HEK293 (cell line): ENCODE results near the gene SLCO4A1.

ENCODE experiments used
- CTCF ChIA-PET: fragments of 350-600 bp; formaldehyde crosslinking; extraction: SDS; loops from one replicate; lab custom pipeline; 2021; ENCODE audit warnings: antibody characterized with exemption; lab: Yijun Ruan, JAX
- POLR2A ChIA-PET: fragments of 300-600 bp; formaldehyde crosslinking; extraction: SDS; loops from one replicate; lab custom pipeline; 2020; ENCODE audit warnings: antibody characterized with exemption, inconsistent platforms; lab: Yijun Ruan, JAX
- H3K27ac ChIP-seq: fragments of 200-500 bp; sonication (Bioruptor generic); 2 replicates; pipeline ENCODE4 v1.5.1; 2014; ENCODE audit warnings: low read depth, low read length, control low read depth, inconsistent platforms; ENCODE audit errors: extremely low read depth
- H3K36me3 ChIP-seq, 2 experiments: fragments of 200-500 bp in 1 of 2; sonication (Bioruptor generic) in 1 of 2; 1 replicate in 1 of 2; 2 replicates in 1 of 2; pipeline ENCODE4 v1.5.1; 2014 to 2017; ENCODE audit warnings: inconsistent platforms in 2 of 2, low read length in 2 of 2; ENCODE audit not compliant: control insufficient read depth in 2 of 2, insufficient read depth in 1 of 2
- H3K4me1 ChIP-seq: fragments of 200-500 bp; sonication (Bioruptor generic); 2 replicates; pipeline ENCODE4 v1.5.1; 2014; ENCODE audit warnings: mild to moderate bottlenecking, low read length, inconsistent platforms; ENCODE audit not compliant: control insufficient read depth, insufficient read depth
- H3K4me3 ChIP-seq: 2 replicates; pipeline ENCODE4 v1.5.1; 2011; ENCODE audit warnings: low read depth, mild to moderate bottlenecking, control low read depth, low read length, moderate library complexity
- H3K9me3 ChIP-seq: fragments of 200-500 bp; sonication (Bioruptor generic); 2 replicates; pipeline ENCODE4 v1.5.1; 2014; ENCODE audit warnings: low read depth, low read length, inconsistent platforms; ENCODE audit not compliant: control insufficient read depth, insufficient read depth
- GLI2 ChIP-seq: fragments of 450-650 bp; formaldehyde crosslinking; IDR thresholded peaks from 2 replicates; pipeline ENCODE4; 2017; ENCODE audit warnings: missing biosample characterization, missing genetic modification characterization, low read depth, borderline replicate concordance
- GLIS1 ChIP-seq: fragments of 450-650 bp; formaldehyde crosslinking; IDR thresholded peaks from 2 replicates; pipeline ENCODE4 v1.5.1; 2016; ENCODE audit warnings: missing biosample characterization, missing genetic modification characterization
- HOXC10 ChIP-seq: sonication (generic); formaldehyde crosslinking; IDR thresholded peaks from 2 replicates; pipeline ENCODE4 v1.8.1; 2023; ENCODE audit warnings: mild to moderate bottlenecking, missing genetic modification reagents
- MYNN ChIP-seq: fragments of 450-650 bp; formaldehyde crosslinking; IDR thresholded peaks from 2 replicates; pipeline ENCODE4 v1.5.1; 2016; ENCODE audit warnings: missing biosample characterization, missing genetic modification characterization, borderline replicate concordance
- SCRT2 ChIP-seq: fragments of 450-650 bp; formaldehyde crosslinking; IDR thresholded peaks from 2 replicates; pipeline ENCODE4 v1.5.1; 2016; ENCODE audit warnings: missing biosample characterization, missing genetic modification characterization
- YY1 ChIP-seq: fragments of 450-650 bp; formaldehyde crosslinking; IDR thresholded peaks from 2 replicates; pipeline ENCODE4 v1.5.1; 2018; ENCODE audit warnings: missing biosample characterization, missing genetic modification characterization
- ZBTB17 ChIP-seq: fragments of 450-650 bp; formaldehyde crosslinking; IDR thresholded peaks from 2 replicates; pipeline ENCODE4 v1.5.1; 2016; ENCODE audit warnings: missing biosample characterization, missing genetic modification characterization
- ZBTB20 ChIP-seq: fragments of 450-650 bp; formaldehyde crosslinking; IDR thresholded peaks from 2 replicates; pipeline ENCODE4 v1.5.1; 2016; ENCODE audit warnings: missing biosample characterization, missing genetic modification characterization
- ZBTB48 ChIP-seq: fragments of 450-650 bp; formaldehyde crosslinking; IDR thresholded peaks from 2 replicates; pipeline ENCODE4 v1.5.1; 2016; ENCODE audit warnings: missing biosample characterization, missing genetic modification characterization
- ZEB2 ChIP-seq: fragments of 450-650 bp; formaldehyde crosslinking; IDR thresholded peaks from 2 replicates; pipeline ENCODE4 v1.5.1; 2016; ENCODE audit warnings: missing biosample characterization, missing genetic modification characterization
- ZIC2 ChIP-seq: fragments of 450-650 bp; formaldehyde crosslinking; IDR thresholded peaks from 2 replicates; pipeline ENCODE4 v1.5.1; 2016; ENCODE audit warnings: missing biosample characterization, missing genetic modification characterization
- ZNF112 ChIP-seq: fragments of 450-650 bp; formaldehyde crosslinking; IDR thresholded peaks from 2 replicates; pipeline ENCODE4 v1.5.0; 2017; ENCODE audit warnings: missing biosample characterization, missing genetic modification characterization
- ZNF121 ChIP-seq: fragments of 450-650 bp; formaldehyde crosslinking; IDR thresholded peaks from 2 replicates; pipeline ENCODE4 v1.5.1; 2016; ENCODE audit warnings: missing biosample characterization, missing genetic modification characterization
- ZNF174 ChIP-seq: fragments of 450-650 bp; formaldehyde crosslinking; IDR thresholded peaks from 2 replicates; pipeline ENCODE4 v1.5.0; 2017; ENCODE audit warnings: missing biosample characterization, mild to moderate bottlenecking, missing genetic modification characterization
- ZNF302 ChIP-seq: fragments of 450-650 bp; formaldehyde crosslinking; IDR thresholded peaks from 2 replicates; pipeline ENCODE4 v1.5.1; 2016; ENCODE audit warnings: missing biosample characterization, missing genetic modification characterization, low read depth
- ZNF473 ChIP-seq: fragments of 450-650 bp; formaldehyde crosslinking; IDR thresholded peaks from 2 replicates; pipeline ENCODE4 v1.5.1; 2017; ENCODE audit warnings: missing biosample characterization, missing genetic modification characterization
- ZNF629 ChIP-seq: fragments of 450-650 bp; formaldehyde crosslinking; IDR thresholded peaks from 2 replicates; pipeline ENCODE4 v1.5.1; 2017; ENCODE audit warnings: missing biosample characterization, missing genetic modification characterization
- ZNF777 ChIP-seq: fragments of 450-650 bp; formaldehyde crosslinking; IDR thresholded peaks from 2 replicates; pipeline ENCODE4 v1.5.1; 2017; ENCODE audit warnings: missing biosample characterization, missing genetic modification characterization, borderline replicate concordance
- ZNF791 ChIP-seq: fragments of 450-650 bp; formaldehyde crosslinking; IDR thresholded peaks from 2 replicates; pipeline ENCODE4 v1.5.1; 2016; ENCODE audit warnings: missing biosample characterization, missing genetic modification characterization
- TF ChIP-seq, protein P1 (sequence below): fragments of 450-650 bp; formaldehyde crosslinking; IDR thresholded peaks from 2 replicates; pipeline ENCODE4 v1.5.1; 2016; ENCODE audit warnings: missing biosample characterization, missing genetic modification characterization
- TF ChIP-seq, protein P2 (sequence below): fragments of 450-650 bp; formaldehyde crosslinking; conservative IDR thresholded peaks from 2 replicates; pipeline ENCODE4 v1.5.1; 2016; ENCODE audit warnings: low read depth, missing biosample characterization, missing genetic modification characterization
- TF ChIP-seq, protein P3 (sequence below): fragments of 450-650 bp; formaldehyde crosslinking; IDR thresholded peaks from 2 replicates; pipeline ENCODE4 v1.5.1; 2016; ENCODE audit warnings: missing biosample characterization, missing genetic modification characterization
- TF ChIP-seq, protein P4 (sequence below): fragments of 450-650 bp; formaldehyde crosslinking; IDR thresholded peaks from 2 replicates; pipeline ENCODE4 v1.5.1; 2016; ENCODE audit warnings: missing biosample characterization, missing genetic modification characterization
- TF ChIP-seq, protein P5 (sequence below): fragments of 450-650 bp; formaldehyde crosslinking; IDR thresholded peaks from 2 replicates; pipeline ENCODE4 v1.5.1; 2016; ENCODE audit warnings: missing biosample characterization, missing genetic modification characterization

The SLCO4A1 gene

DNA sequence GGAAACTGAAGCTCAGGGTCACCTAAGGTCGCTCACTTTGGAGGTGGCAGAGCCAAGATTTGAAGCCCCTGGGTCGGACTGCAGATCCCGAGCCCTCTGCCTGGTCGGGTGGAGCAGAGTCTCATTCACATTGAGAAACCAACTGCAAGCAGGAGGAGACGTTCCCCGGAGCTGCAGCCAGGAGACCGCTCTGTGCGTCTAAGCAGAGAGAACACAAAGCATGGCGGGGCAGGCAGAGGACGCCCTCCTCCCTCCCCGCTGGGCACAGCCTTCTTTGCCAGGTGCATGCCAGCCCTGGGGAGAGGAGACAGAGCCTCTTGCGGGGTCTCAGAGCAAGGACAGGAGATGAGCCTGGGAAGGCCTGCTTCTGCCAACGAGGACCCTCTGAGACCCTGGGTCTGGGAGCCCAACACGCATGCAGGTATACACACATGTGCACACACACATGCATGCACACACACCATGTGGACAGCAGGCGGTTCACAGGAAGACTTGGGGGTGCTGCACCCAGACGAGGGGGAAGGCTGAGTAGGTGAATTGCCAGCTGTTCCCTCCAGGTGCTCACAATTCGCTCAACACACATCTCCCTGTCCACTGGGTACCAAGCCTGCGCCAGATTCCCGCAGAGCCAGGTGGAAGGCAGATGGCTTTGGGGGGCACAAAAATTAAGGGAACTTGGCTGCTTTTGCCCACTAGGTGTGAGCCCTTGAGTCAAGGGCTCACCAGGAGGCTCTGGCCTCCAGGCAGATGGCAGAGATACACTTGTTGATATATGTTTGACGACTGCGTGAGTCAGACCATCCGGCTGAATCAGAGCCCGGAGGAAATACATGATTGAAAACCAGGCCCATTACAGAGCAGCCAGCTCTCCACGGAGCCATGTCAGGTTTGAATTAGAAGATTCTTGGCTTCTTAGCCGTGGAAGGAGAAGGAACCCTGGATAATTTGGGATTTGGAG, 60.9 kb downstream of the SLCO4A1 start:
- CTCF ChIA-PET, result interaction anchor here (0.8 to 1.5 kb wide), 2 partner anchors 88 to 105 kb away, joined by 4 read pairs; no protein-coding TSS in a partner anchor
- Histone ChIP-seq H3K4me1 (peaks cover 15% of the 10 kb centered on the region), H3K4me3 (no peak overlapping the region)
- TF ChIP-seq, protein P1, sequence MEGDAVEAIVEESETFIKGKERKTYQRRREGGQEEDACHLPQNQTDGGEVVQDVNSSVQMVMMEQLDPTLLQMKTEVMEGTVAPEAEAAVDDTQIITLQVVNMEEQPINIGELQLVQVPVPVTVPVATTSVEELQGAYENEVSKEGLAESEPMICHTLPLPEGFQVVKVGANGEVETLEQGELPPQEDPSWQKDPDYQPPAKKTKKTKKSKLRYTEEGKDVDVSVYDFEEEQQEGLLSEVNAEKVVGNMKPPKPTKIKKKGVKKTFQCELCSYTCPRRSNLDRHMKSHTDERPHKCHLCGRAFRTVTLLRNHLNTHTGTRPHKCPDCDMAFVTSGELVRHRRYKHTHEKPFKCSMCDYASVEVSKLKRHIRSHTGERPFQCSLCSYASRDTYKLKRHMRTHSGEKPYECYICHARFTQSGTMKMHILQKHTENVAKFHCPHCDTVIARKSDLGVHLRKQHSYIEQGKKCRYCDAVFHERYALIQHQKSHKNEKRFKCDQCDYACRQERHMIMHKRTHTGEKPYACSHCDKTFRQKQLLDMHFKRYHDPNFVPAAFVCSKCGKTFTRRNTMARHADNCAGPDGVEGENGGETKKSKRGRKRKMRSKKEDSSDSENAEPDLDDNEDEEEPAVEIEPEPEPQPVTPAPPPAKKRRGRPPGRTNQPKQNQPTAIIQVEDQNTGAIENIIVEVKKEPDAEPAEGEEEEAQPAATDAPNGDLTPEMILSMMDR (tag by site-specific recombination), result 0 out of 2 replicates have a peak, but pooled peaks have one; percentile 8
- peak; percentile 37; the same call in 1 of the 2 replicates for TF ChIP-seq ZIC2 (tag by site-specific recombination)
- 0 out of 2 replicates have a peak, but pooled peaks have one; percentile 42 for TF ChIP-seq ZNF629 (tag by site-specific recombination)
- TF ChIP-seq SCRT2 (tag by site-specific recombination), result peak; percentile 88
- TF ChIP-seq MYNN (tag by site-specific recombination), result no peak
- no peak for TF ChIP-seq ZNF777 (tag by site-specific recombination)
- peak; percentile 71; the same call in 1 of the 2 replicates for TF ChIP-seq ZBTB48 (tag by site-specific recombination)
- TF ChIP-seq ZNF121 (tag by site-specific recombination), result no peak
- TF ChIP-seq, protein P2, sequence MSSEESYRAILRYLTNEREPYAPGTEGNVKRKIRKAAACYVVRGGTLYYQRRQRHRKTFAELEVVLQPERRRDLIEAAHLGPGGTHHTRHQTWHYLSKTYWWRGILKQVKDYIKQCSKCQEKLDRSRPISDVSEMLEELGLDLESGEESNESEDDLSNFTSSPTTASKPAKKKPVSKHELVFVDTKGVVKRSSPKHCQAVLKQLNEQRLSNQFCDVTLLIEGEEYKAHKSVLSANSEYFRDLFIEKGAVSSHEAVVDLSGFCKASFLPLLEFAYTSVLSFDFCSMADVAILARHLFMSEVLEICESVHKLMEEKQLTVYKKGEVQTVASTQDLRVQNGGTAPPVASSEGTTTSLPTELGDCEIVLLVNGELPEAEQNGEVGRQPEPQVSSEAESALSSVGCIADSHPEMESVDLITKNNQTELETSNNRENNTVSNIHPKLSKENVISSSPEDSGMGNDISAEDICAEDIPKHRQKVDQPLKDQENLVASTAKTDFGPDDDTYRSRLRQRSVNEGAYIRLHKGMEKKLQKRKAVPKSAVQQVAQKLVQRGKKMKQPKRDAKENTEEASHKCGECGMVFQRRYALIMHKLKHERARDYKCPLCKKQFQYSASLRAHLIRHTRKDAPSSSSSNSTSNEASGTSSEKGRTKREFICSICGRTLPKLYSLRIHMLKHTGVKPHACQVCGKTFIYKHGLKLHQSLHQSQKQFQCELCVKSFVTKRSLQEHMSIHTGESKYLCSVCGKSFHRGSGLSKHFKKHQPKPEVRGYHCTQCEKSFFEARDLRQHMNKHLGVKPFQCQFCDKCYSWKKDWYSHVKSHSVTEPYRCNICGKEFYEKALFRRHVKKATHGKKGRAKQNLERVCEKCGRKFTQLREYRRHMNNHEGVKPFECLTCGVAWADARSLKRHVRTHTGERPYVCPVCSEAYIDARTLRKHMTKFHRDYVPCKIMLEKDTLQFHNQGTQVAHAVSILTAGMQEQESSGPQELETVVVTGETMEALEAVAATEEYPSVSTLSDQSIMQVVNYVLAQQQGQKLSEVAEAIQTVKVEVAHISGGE (tag by site-specific recombination), result no peak
- TF ChIP-seq, protein P3, sequence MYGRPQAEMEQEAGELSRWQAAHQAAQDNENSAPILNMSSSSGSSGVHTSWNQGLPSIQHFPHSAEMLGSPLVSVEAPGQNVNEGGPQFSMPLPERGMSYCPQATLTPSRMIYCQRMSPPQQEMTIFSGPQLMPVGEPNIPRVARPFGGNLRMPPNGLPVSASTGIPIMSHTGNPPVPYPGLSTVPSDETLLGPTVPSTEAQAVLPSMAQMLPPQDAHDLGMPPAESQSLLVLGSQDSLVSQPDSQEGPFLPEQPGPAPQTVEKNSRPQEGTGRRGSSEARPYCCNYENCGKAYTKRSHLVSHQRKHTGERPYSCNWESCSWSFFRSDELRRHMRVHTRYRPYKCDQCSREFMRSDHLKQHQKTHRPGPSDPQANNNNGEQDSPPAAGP, result 0 out of 2 replicates have a peak, but pooled peaks have one; percentile 43
- peak; percentile 48 for TF ChIP-seq ZEB2 (tag by site-specific recombination)
- TF ChIP-seq GLIS1 (tag by site-specific recombination), result peak; percentile 51; the same call in 1 of the 2 replicates
- TF ChIP-seq, all 188 proteins: peak for 8
- no peaks in the 10 kb centered on the region for H3K36me3 ChIP-seq
- H3K27ac ChIP-seq, result no peak overlapping the region; the same call in 1 of the 2 replicates
- POLR2A ChIA-PET, result interaction anchor here (1.1 to 1.7 kb wide), 2 partner anchors 61 to 91 kb away, joined by 3 to 5 read pairs; partner anchors contain the start of gene SLCO4A1
- no peaks in the 10 kb centered on the region for H3K9me3 ChIP-seq

DNA sequence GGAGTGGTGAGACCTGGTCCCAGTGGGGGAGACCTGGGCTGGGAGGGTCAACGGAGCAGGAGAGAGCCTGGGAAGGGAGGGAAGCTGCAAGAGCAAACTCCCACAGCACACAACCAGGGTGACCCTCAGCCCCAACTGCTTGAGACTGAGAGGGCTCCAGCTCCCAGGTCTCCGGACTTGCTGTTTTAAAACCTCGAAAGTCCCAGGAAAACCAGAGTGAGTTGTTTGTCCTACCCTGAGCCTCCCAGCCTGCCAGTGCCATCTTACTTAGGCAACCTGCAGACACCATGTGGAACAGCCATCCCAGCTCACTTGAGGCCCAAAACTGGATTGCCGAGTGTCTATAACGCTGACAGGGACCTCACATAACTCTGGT, 61.5 kb downstream of the SLCO4A1 start:
- Histone ChIP-seq H3K4me1 (peaks cover 16% of the 10 kb centered on the region), H3K4me3 (no peak overlapping the region), H3K9me3 (no peaks in the 10 kb centered on the region), H3K36me3 (no peaks in the 10 kb centered on the region), H3K27ac (no peak overlapping the region; the same call in 1 of the 2 replicates)
- CTCF ChIA-PET, result interaction anchor here (1.0 to 1.5 kb wide), 2 partner anchors 17 to 104 kb away, joined by 4 read pairs; no protein-coding TSS in a partner anchor
- POLR2A ChIA-PET, result interaction anchor here (1.7 kb wide), 1 partner anchor 61 kb away, joined by 5 read pairs; the partner anchor contains the start of gene SLCO4A1
- TF ChIP-seq ZNF174 (tag by site-specific recombination), result no peak
- no peak for TF ChIP-seq ZNF112
- no peak for TF ChIP-seq ZNF302
- TF ChIP-seq, protein P4, sequence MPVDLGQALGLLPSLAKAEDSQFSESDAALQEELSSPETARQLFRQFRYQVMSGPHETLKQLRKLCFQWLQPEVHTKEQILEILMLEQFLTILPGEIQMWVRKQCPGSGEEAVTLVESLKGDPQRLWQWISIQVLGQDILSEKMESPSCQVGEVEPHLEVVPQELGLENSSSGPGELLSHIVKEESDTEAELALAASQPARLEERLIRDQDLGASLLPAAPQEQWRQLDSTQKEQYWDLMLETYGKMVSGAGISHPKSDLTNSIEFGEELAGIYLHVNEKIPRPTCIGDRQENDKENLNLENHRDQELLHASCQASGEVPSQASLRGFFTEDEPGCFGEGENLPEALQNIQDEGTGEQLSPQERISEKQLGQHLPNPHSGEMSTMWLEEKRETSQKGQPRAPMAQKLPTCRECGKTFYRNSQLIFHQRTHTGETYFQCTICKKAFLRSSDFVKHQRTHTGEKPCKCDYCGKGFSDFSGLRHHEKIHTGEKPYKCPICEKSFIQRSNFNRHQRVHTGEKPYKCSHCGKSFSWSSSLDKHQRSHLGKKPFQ, result no peak
- TF ChIP-seq GLI2 (tag by site-specific recombination), result no peak
- TF ChIP-seq ZNF791 (tag by site-specific recombination), result no peak
- TF ChIP-seq, protein P5, sequence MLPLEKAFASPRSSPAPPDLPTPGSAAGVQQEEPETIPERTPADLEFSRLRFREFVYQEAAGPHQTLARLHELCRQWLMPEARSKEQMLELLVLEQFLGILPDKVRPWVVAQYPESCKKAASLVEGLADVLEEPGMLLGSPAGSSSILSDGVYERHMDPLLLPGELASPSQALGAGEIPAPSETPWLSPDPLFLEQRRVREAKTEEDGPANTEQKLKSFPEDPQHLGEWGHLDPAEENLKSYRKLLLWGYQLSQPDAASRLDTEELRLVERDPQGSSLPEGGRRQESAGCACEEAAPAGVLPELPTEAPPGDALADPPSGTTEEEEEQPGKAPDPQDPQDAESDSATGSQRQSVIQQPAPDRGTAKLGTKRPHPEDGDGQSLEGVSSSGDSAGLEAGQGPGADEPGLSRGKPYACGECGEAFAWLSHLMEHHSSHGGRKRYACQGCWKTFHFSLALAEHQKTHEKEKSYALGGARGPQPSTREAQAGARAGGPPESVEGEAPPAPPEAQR, result no peak
- no peak for TF ChIP-seq YY1 (tag by site-specific recombination)
- no peak for TF ChIP-seq MYNN (tag by site-specific recombination)
- TF ChIP-seq HOXC10, result no peak
- TF ChIP-seq ZNF473 (tag by site-specific recombination), result no peak
- TF ChIP-seq ZBTB20 (tag by site-specific recombination), result no peak
- TF ChIP-seq ZBTB17 (tag by site-specific recombination), result no peak
